ENCODE results near the gene TSPAN11. TPM values are rescaled to one million over a fixed set of nuclear protein-coding genes. Genes with fewer than 3 reads are reported as not detected.

The TSPAN11 gene
- total RNA-seq, 4 donors from 2014 or later, result 0.18 to 12.4 (median 1.5) TPM

- TF ChIP-seq CTCF (IDR thresholded peaks at IDR 0.05), result no peak
- no peak for TF ChIP-seq POLR2A (IDR thresholded peaks at IDR 0.05)
- Histone ChIP-seq H3K36me3 (no peaks in the 10 kb centered on the region), H3K27me3 (no peaks in the 10 kb centered on the region), H3K4me1 (no peaks in the 10 kb centered on the region), H3K27ac (no peak overlapping the region), H3K9me3 (no peaks in the 10 kb centered on the region), H3K4me3 (no peak overlapping the region)
- no peak for DNase-seq
These were observed 44.1 kb downstream of the TSPAN11 start for GRCh38 chr12:30970559-30971197.

GRCh38 chr12:30972035-30972434 lies 45.5 kb downstream of the TSPAN11 start:
- Histone ChIP-seq H3K36me3 (no peaks in the 10 kb centered on the region), H3K27ac (no peak overlapping the region), H3K4me1 (no peaks in the 10 kb centered on the region), H3K4me3 (no peak overlapping the region), H3K9me3 (no peaks in the 10 kb centered on the region), H3K27me3 (no peaks in the 10 kb centered on the region)
- TF ChIP-seq POLR2A (IDR thresholded peaks at IDR 0.05) (no peak), CTCF (IDR thresholded peaks at IDR 0.05) (no peak)
- no peak for DNase-seq

- Histone ChIP-seq H3K27me3 (no peaks in the 10 kb centered on the region), H3K36me3 (no peaks in the 10 kb centered on the region), H3K27ac (no peak overlapping the region), H3K4me3 (no peak overlapping the region), H3K4me1 (no peaks in the 10 kb centered on the region), H3K9me3 (no peaks in the 10 kb centered on the region)
- DNase-seq, result no peak
- no peak for TF ChIP-seq POLR2A (IDR thresholded peaks at IDR 0.05)
- TF ChIP-seq CTCF (IDR thresholded peaks at IDR 0.05), result no peak
These were observed 46.6 kb downstream of the TSPAN11 start for GRCh38 chr12:30973175-30973574.

- Histone ChIP-seq H3K27me3 (no peaks in the 10 kb centered on the region), H3K36me3 (no peaks in the 10 kb centered on the region), H3K4me1 (no peaks in the 10 kb centered on the region), H3K4me3 (no peak overlapping the region), H3K27ac (no peak overlapping the region), H3K9me3 (no peaks in the 10 kb centered on the region)
- TF ChIP-seq CTCF (IDR thresholded peaks at IDR 0.05) (no peak), POLR2A (IDR thresholded peaks at IDR 0.05) (no peak)
- DNase-seq, result no peak
These were observed 47.3 kb downstream of the TSPAN11 start for GRCh38 chr12:30973830-30974229.

- no peak overlapping the region for H3K4me3 ChIP-seq
- no peak overlapping the region for H3K27ac ChIP-seq
- no peaks in the 10 kb centered on the region for H3K36me3 ChIP-seq
- no peaks in the 10 kb centered on the region for H3K9me3 ChIP-seq
- no peaks in the 10 kb centered on the region for H3K4me1 ChIP-seq
- no peak for DNase-seq
- no peaks in the 10 kb centered on the region for H3K27me3 ChIP-seq
- TF ChIP-seq POLR2A (IDR thresholded peaks at IDR 0.05) (no peak), CTCF (IDR thresholded peaks at IDR 0.05) (no peak)
These were observed 48.4 kb downstream of the TSPAN11 start for GRCh38 chr12:30974746-30975500.
